Endothelial cell (in vitro differentiated cells): Measurements from ENCODE around the gene RAP2A. TPM values are rescaled to one million over a fixed set of nuclear protein-coding genes. Genes with fewer than 3 reads are reported as not detected.

Experiments used
- DNase-seq: peaks from one replicate; pipeline ENCODE4 v3.0.0; 2021; ENCODE audit warnings: low spot score
- H3K27ac Mint-ChIP-seq: one replicate; pipeline ENCODE4 v1.8.0; 2021; ENCODE audit warnings: mixed read lengths, inconsistent platforms; ENCODE audit not compliant: unreplicated experiment
- H3K27me3 Mint-ChIP-seq: one replicate; pipeline ENCODE4 v1.8.0; 2021; ENCODE audit warnings: mild to moderate bottlenecking, moderate library complexity, mixed read lengths, inconsistent platforms; ENCODE audit not compliant: unreplicated experiment
- H3K36me3 Mint-ChIP-seq: one replicate; pipeline ENCODE4 v1.8.0; 2021; ENCODE audit warnings: mild to moderate bottlenecking, low read depth, mixed read lengths, inconsistent platforms; ENCODE audit not compliant: unreplicated experiment
- H3K4me1 Mint-ChIP-seq: one replicate; pipeline ENCODE4 v1.8.0; 2021; ENCODE audit warnings: mild to moderate bottlenecking, mixed read lengths, inconsistent platforms; ENCODE audit not compliant: unreplicated experiment
- H3K4me3 Mint-ChIP-seq: one replicate; pipeline ENCODE4 v1.8.0; 2021; ENCODE audit warnings: mild to moderate bottlenecking, mixed read lengths, inconsistent platforms; ENCODE audit not compliant: unreplicated experiment
- H3K9me3 Mint-ChIP-seq: one replicate; pipeline ENCODE4 v1.8.0; 2021; ENCODE audit warnings: mixed read lengths, inconsistent platforms; ENCODE audit not compliant: unreplicated experiment
- CTCF ChIP-seq: fragments of 200-600 bp; sonication (generic); IDR thresholded peaks from one replicate; pipeline ENCODE4 v1.5.0; 2021; ENCODE audit warnings: antibody characterized with exemption; ENCODE audit not compliant: unreplicated experiment
- long read RNA-seq: library from polyadenylated mRNA; unstranded; transcript quantifications from one replicate; pipeline ENCODE4 v2.0.0, GENCODE V29; 2020; ENCODE audit not compliant: unreplicated experiment
- total RNA-seq: library from RNA; stranded (reverse); fragmentation: NEBNext Ultra II Directional; extraction: Animal tissue kit (Norgen Biotek cat#: 25700); gene quantifications from one replicate; pipeline ENCODE4 v1.2.1, GENCODE V29; 2021; ENCODE audit not compliant: unreplicated experiment

The RAP2A gene
- total RNA-seq: 52.3 TPM
- long read RNA-seq, partial matches to known transcripts: 0 of 3 reads
- long read RNA-seq, other reads (novel, unspliced or antisense): 3 of 3 reads

- no peak for TF ChIP-seq CTCF
- peaks cover 28% of the 10 kb centered on the region for H3K4me1 Mint-ChIP-seq
- H3K27me3 Mint-ChIP-seq: peaks cover 12% of the 10 kb centered on the region
- peak within 1 kb of the TSS; percentile 97 for H3K27ac Mint-ChIP-seq
- peak; percentile 93 for DNase-seq
- peak within 1 kb of the TSS; percentile 98 for H3K4me3 Mint-ChIP-seq
- peaks cover 4% of the 10 kb centered on the region for H3K36me3 Mint-ChIP-seq
- H3K9me3 Mint-ChIP-seq: no peaks in the 10 kb centered on the region
Observed at GRCh38 chr13:97433727-97434396, at the start of gene RAP2A. Gene RAP2A (plus strand): TSS chr13:97434169. CDS start chr13:97434471, 302 bp downstream.

GRCh38 chr13:97384371-97384770 is 49.6 kb upstream of the RAP2A start:
- Mint-ChIP-seq H3K9me3 (no peaks in the 10 kb centered on the region), H3K4me3 (no peak overlapping the region), H3K4me1 (peaks cover 3% of the 10 kb centered on the region), H3K27ac (no peak overlapping the region), H3K27me3 (peaks cover 8% of the 10 kb centered on the region), H3K36me3 (peaks cover 61% of the 10 kb centered on the region)
- no peak for TF ChIP-seq CTCF
- DNase-seq: no peak

- no peak overlapping the region for H3K4me3 Mint-ChIP-seq
- H3K27me3 Mint-ChIP-seq: peaks cover 8% of the 10 kb centered on the region
- DNase-seq: no peak
- no peak for TF ChIP-seq CTCF
- H3K36me3 Mint-ChIP-seq: peaks cover 57% of the 10 kb centered on the region
- no peak overlapping the region for H3K27ac Mint-ChIP-seq
- no peaks in the 10 kb centered on the region for H3K9me3 Mint-ChIP-seq
- peaks cover 3% of the 10 kb centered on the region for H3K4me1 Mint-ChIP-seq
Observed at GRCh38 chr13:97385146-97385545, 48.8 kb upstream of the RAP2A start.

GRCh38 chr13:97385854-97386253 is 48.1 kb upstream of the RAP2A start:
- H3K9me3 Mint-ChIP-seq: no peaks in the 10 kb centered on the region
- DNase-seq: no peak
- peaks cover 8% of the 10 kb centered on the region for H3K27me3 Mint-ChIP-seq
- no peak for TF ChIP-seq CTCF
- H3K4me1 Mint-ChIP-seq: peaks cover 3% of the 10 kb centered on the region
- no peak overlapping the region for H3K27ac Mint-ChIP-seq
- H3K4me3 Mint-ChIP-seq: no peak overlapping the region
- peaks cover 52% of the 10 kb centered on the region for H3K36me3 Mint-ChIP-seq

GRCh38 chr13:97386801-97387484 is 47.0 kb upstream of the RAP2A start:
- TF ChIP-seq CTCF: no peak

More at GRCh38 chr13:97386801-97387484, 47.0 kb upstream of the RAP2A start:
- Mint-ChIP-seq H3K4me3 (peak overlapping the region; percentile 38), H3K9me3 (no peaks in the 10 kb centered on the region), H3K27me3 (peaks cover 8% of the 10 kb centered on the region), H3K4me1 (peaks cover 3% of the 10 kb centered on the region), H3K27ac (peak overlapping the region; percentile 45), H3K36me3 (peaks cover 53% of the 10 kb centered on the region)
- DNase-seq: no peak
